A549 (cell line): Measurements from ENCODE around the gene BMP7. TPM values are rescaled to one million over a fixed set of nuclear protein-coding genes. Genes with fewer than 3 reads are reported as not detected.

Experiments
- ATAC-seq, 2 experiments: fragments of 200-7000 bp in 1 of 2; fragments of >200 bp in 1 of 2; cut with Nextera tagmentation in 1 of 2; cut with Tn5 transposase in 1 of 2; 3 replicates each; pipeline versions ENCODE4 v1.8.0 to v1.9.1; 2018 to 2020; ENCODE audit warnings: mild to moderate bottlenecking in 1 of 2, moderate library complexity in 1 of 2
- CTCF ChIA-PET: fragments of 300-600 bp; sonication (Branson Sonifier 250); formaldehyde crosslinking; extraction: SDS; loops from one replicate; lab custom pipeline; 2021; ENCODE audit warnings: antibody characterized with exemption, inconsistent platforms; lab: Yijun Ruan, JAX
- POLR2A ChIA-PET: fragments of 350-600 bp; formaldehyde crosslinking; extraction: SDS; loops from one replicate; lab custom pipeline; 2021; ENCODE audit warnings: antibody characterized with exemption, inconsistent platforms; lab: Yijun Ruan, JAX
- DNase-seq, 2 experiments: peaks; one replicate each; pipeline versions ENCODE4 v3.0.0 to v3.0.0-alpha.2; 2011 to 2016; ENCODE audit warnings: low read depth in 1 of 2, low spot score in 1 of 2
- FAIRE-seq: peaks from 2 replicates; lab custom pipeline; 2011; peaks lifted over from hg19 to GRCh38; lab: Jason Lieb, UNC
- H3K27ac ChIP-seq, 2 experiments: fragments of >200 bp; sonication (Bioruptor Twin); formaldehyde crosslinking; 3 replicates each; pipeline ENCODE4 v1.5.1; 2016 to 2017
- H3K4me1 ChIP-seq: fragments of >200 bp; sonication (Bioruptor Twin); formaldehyde crosslinking; 3 replicates; pipeline ENCODE4 v1.6.1; 2016
- H3K4me2 ChIP-seq: fragments of >200 bp; sonication (Bioruptor Twin); formaldehyde crosslinking; 3 replicates; pipeline ENCODE4 v1.6.1; 2016
- H3K4me3 ChIP-seq: fragments of >200 bp; sonication (Bioruptor Twin); formaldehyde crosslinking; 3 replicates; pipeline ENCODE4 v1.5.1; 2016
- H3K9me3 ChIP-seq: fragments of >200 bp; sonication (Bioruptor Twin); formaldehyde crosslinking; 3 replicates; pipeline ENCODE4 v1.6.1; 2016
- BHLHE40 ChIP-seq: IDR thresholded peaks from 2 replicates; pipeline ENCODE4 v1.6.1; 2012; ENCODE audit warnings: low read depth, low read length, inconsistent platforms
- CBX2 ChIP-seq: fragments of 200-600 bp; sonication (generic); IDR thresholded peaks from 2 replicates; pipeline ENCODE4 v1.6.1; 2016; ENCODE audit warnings: low read depth, mild to moderate bottlenecking, borderline replicate concordance
- CHD2 ChIP-seq: fragments of 150-350 bp; IDR thresholded peaks from 2 replicates; pipeline ENCODE4 v1.6.1; 2014; ENCODE audit warnings: low read length; ENCODE audit not compliant: partially characterized antibody
- EHF ChIP-seq: fragments of 250-450 bp; sonication (Bioruptor Pico); IDR thresholded peaks from 2 replicates; pipeline ENCODE4 v1.5.0; 2020; ENCODE audit warnings: mild to moderate bottlenecking
- EHMT2 ChIP-seq: fragments of 200-600 bp; sonication (generic); IDR thresholded peaks from 2 replicates; pipeline ENCODE4 v1.6.1; 2016; ENCODE audit warnings: antibody characterized with exemption, low read depth, mild to moderate bottlenecking, moderate library complexity
- ESRRA ChIP-seq: fragments of 150-350 bp; IDR thresholded peaks from 2 replicates; pipeline ENCODE4 v1.6.1; 2014; ENCODE audit warnings: mild to moderate bottlenecking, low read length, borderline replicate concordance
- HOXB13 ChIP-seq: fragments of 250-450 bp; sonication (Bioruptor Pico); IDR thresholded peaks from 2 replicates; pipeline ENCODE4 v1.5.0; 2020; ENCODE audit warnings: low read depth, mild to moderate bottlenecking, moderate library complexity
- HOXB5 ChIP-seq: fragments of 250-450 bp; sonication (Bioruptor Pico); IDR thresholded peaks from 2 replicates; pipeline ENCODE4 v1.5.0; 2020; ENCODE audit warnings: mild to moderate bottlenecking, moderate library complexity
- JUNB ChIP-seq: fragments of >200 bp; sonication (Bioruptor Twin); formaldehyde crosslinking; IDR thresholded peaks from 2 replicates; pipeline ENCODE4 v1.6.1; 2016
- KDM5A ChIP-seq: fragments of 200-600 bp; sonication (generic); IDR thresholded peaks from 2 replicates; pipeline ENCODE4 v1.6.1; 2016; ENCODE audit warnings: antibody characterized with exemption, mild to moderate bottlenecking
- MAFK ChIP-seq: fragments of 450-650 bp; IDR thresholded peaks from 2 replicates; pipeline ENCODE4 v1.6.1; 2014; ENCODE audit not compliant: partially characterized antibody
- NPAS2 ChIP-seq: fragments of 250-450 bp; sonication (Bioruptor Pico); IDR thresholded peaks from 2 replicates; pipeline ENCODE4 v1.8.0; 2022; ENCODE audit warnings: mild to moderate bottlenecking, moderate library complexity, borderline replicate concordance
- NR3C1 ChIP-seq: fragments of >200 bp; sonication (Bioruptor Twin); formaldehyde crosslinking; IDR thresholded peaks from 3 replicates; pipeline ENCODE4 v1.6.1; 2017
- PHF8 ChIP-seq: fragments of 200-600 bp; sonication (generic); IDR thresholded peaks from 2 replicates; pipeline ENCODE4 v1.6.1; 2016; ENCODE audit warnings: low read depth, mild to moderate bottlenecking, antibody characterized with exemption, moderate library complexity, borderline replicate concordance
- POLR2A ChIP-seq: IDR thresholded peaks from 2 replicates; pipeline ENCODE4 v1.6.1; 2012; ENCODE audit warnings: mild to moderate bottlenecking, low read length
- POLR2AphosphoS2 ChIP-seq: conservative IDR thresholded peaks from 2 replicates; pipeline ENCODE4 v1.6.1; 2012; ENCODE audit warnings: low read length, improper control_type of control experiment, inconsistent platforms
- RAD21 ChIP-seq, 2 experiments: fragments of >200 bp in 1 of 2; sonication (Bioruptor Twin) in 1 of 2; formaldehyde crosslinking in 1 of 2; IDR thresholded peaks in 1 of 2; conservative IDR thresholded peaks in 1 of 2; 2 replicates in 1 of 2; 3 replicates in 1 of 2; pipeline ENCODE4 v1.6.1; 2012 to 2018; ENCODE audit warnings: inconsistent platforms in 1 of 2
- RARB ChIP-seq: fragments of 250-450 bp; sonication (Bioruptor Pico); IDR thresholded peaks from 2 replicates; pipeline ENCODE4 v1.8.0; 2021; ENCODE audit warnings: mild to moderate bottlenecking, moderate library complexity
- RCOR1 ChIP-seq: fragments of 150-350 bp; IDR thresholded peaks from 2 replicates; pipeline ENCODE4 v1.6.1; 2014; ENCODE audit warnings: antibody characterized with exemption, low read length, low read depth
- RFX5 ChIP-seq: fragments of 450-650 bp; IDR thresholded peaks from 2 replicates; pipeline ENCODE4 v1.7.1; 2014; ENCODE audit warnings: antibody characterized with exemption, mild to moderate bottlenecking, moderate library complexity
- SMC3 ChIP-seq: fragments of >200 bp; sonication (Bioruptor Twin); formaldehyde crosslinking; IDR thresholded peaks from 3 replicates; pipeline ENCODE4 v1.6.1; 2018; ENCODE audit warnings: inconsistent platforms
- TP53 ChIP-seq: fragments of 250-450 bp; sonication (Bioruptor Pico); IDR thresholded peaks from 2 replicates; pipeline ENCODE4 v1.5.0; 2021; ENCODE audit warnings: mild to moderate bottlenecking, moderate library complexity
- ZNF302 ChIP-seq: fragments of 250-450 bp; sonication (Bioruptor Pico); IDR thresholded peaks from 2 replicates; pipeline ENCODE4 v1.9.0; 2021; ENCODE audit warnings: inconsistent platforms, mild to moderate bottlenecking, moderate library complexity
- ZSCAN20 ChIP-seq: fragments of 250-450 bp; sonication (Bioruptor Pico); IDR thresholded peaks from 2 replicates; pipeline ENCODE4 v1.8.0; 2022; ENCODE audit warnings: mild to moderate bottlenecking, moderate library complexity
- WGBS: methylation state at CpG from one replicate; pipeline ENCODE4 v1.1.6; 2017; ENCODE audit errors: missing lambda C conversion rate; 5-methylcytosine and 5-hydroxymethylcytosine counted together
- polyA plus RNA-seq, 4 experiments: library from polyadenylated mRNA; depleted of rRNA in 3 of 4; stranded (reverse); fragments of >200 nt; fragmentation: RNase III in 1 of 4; extraction: RNeasy Plus Mini Kit Qiagen cat#74134 plus additional on column Dnase treatment in 1 of 4; gene quantifications; 2 replicates in 3 of 4; 3 replicates in 1 of 4; pipeline ENCODE4 v1.2.3, GENCODE V29; 2011 to 2017
- TF ChIP-seq, protein P1 (sequence below): IDR thresholded peaks from 2 replicates; pipeline ENCODE4 v1.6.1; 2012
- TF ChIP-seq, protein P2 (sequence below): IDR thresholded peaks from 2 replicates; pipeline ENCODE4 v1.6.1; 2012; ENCODE audit warnings: low read depth, borderline replicate concordance
- TF ChIP-seq, protein P3 (sequence below): fragments of 450-650 bp; IDR thresholded peaks from 2 replicates; pipeline ENCODE4 v1.6.1; 2014; ENCODE audit warnings: antibody characterized with exemption
- TF ChIP-seq, protein P4 (sequence below): fragments of >200 bp; sonication (Bioruptor Twin); formaldehyde crosslinking; IDR thresholded peaks from 3 replicates; pipeline ENCODE4 v1.5.1; 2016

BMP7 gene
- polyA plus RNA-seq, 2 of the 4 experiments (the other 2 are of a cell fraction), result 0.08 to 0.22 TPM

DNA sequence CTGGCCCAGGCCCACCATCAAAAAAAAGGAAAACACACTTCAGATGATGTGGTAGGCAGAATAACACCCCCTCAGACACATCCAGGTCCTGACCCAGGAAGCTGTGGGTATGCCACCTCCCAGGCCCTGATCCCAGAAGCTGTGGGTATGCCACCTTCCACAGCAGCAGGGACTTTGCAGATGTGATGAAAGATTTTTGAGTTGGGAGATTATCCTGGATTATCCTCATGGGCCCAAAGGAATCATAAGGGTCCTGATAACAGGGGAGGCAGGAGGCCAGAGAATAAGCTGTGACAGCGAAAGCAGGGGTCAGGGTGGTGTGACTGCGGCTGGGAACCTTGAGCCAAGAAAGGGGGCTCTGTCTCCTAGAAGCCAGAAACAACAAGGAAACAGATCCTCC is 55.0 kb downstream of the BMP7 start:
- 95% methylated on average over 2 of the region's 2 CpGs for WGBS
- FAIRE-seq (no peak), ATAC-seq (no peak), DNase-seq (no peak)
- no peak for TF ChIP-seq POLR2AphosphoS2
- TF ChIP-seq MAFK, result no peak
- no peak for TF ChIP-seq ZSCAN20 (CRISPR knock-in tag)
- no peak for TF ChIP-seq BHLHE40
- no peak for TF ChIP-seq HOXB13 (CRISPR knock-in tag)
- no peak for TF ChIP-seq HOXB5 (CRISPR knock-in tag)
- H3K9me3 ChIP-seq, result peaks cover 9% of the 10 kb centered on the region
- 0 out of 6 replicates have a peak overlapping the region, but pooled peaks of 1 of the 2 experiments have one; percentile 5 for H3K27ac ChIP-seq
- ChIA-PET POLR2A (no interaction called here), CTCF (interaction anchor here (0.6 to 1.9 kb wide), 5 partner anchors 11 to 444 kb away, joined by 3 to 5 read pairs (median 4); no protein-coding TSS in a partner anchor)
- peaks cover 20% of the 10 kb centered on the region for H3K4me1 ChIP-seq
- H3K4me2 ChIP-seq, result no peak overlapping the region
- H3K4me3 ChIP-seq, result no peak overlapping the region

DNA sequence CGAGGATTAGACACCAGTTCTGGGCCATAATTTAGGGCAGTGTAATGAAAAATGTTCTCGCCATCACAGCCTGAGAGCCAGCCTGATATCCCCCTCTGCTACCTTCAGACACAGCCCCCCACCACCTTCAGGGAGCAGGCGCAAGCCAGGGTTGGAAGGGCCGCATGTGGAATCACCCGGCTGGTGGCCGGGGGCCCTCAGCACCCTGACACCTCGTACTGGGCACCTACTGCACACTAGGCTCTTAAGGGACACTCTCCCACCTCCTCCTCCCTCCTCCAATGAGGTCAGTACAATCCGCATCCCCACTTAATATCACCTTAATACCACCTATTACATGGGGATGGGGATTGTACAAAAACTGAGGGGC is 55.5 kb downstream of the BMP7 start:
- ATAC-seq, result no peak
- Histone ChIP-seq H3K9me3 (peaks cover 9% of the 10 kb centered on the region), H3K4me1 (peaks cover 22% of the 10 kb centered on the region), H3K4me3 (no peak overlapping the region), H3K27ac (0 out of 6 replicates have a peak overlapping the region, but pooled peaks of 1 of the 2 experiments have one; percentile 5), H3K4me2 (no peak overlapping the region)
- TF ChIP-seq, protein P1, sequence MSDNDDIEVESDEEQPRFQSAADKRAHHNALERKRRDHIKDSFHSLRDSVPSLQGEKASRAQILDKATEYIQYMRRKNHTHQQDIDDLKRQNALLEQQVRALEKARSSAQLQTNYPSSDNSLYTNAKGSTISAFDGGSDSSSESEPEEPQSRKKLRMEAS, result no peak
- TF ChIP-seq, protein P2, sequence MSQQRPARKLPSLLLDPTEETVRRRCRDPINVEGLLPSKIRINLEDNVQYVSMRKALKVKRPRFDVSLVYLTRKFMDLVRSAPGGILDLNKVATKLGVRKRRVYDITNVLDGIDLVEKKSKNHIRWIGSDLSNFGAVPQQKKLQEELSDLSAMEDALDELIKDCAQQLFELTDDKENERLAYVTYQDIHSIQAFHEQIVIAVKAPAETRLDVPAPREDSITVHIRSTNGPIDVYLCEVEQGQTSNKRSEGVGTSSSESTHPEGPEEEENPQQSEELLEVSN, result no peak
- TF ChIP-seq RCOR1 (no peak), RAD21 (conservative IDR thresholded peaks at IDR 0.05 in 1 of 2, IDR thresholded peaks at IDR 0.05 in 1 of 2) (no peak), CHD2 (no peak), ZNF302 (CRISPR knock-in tag) (no peak), ZSCAN20 (CRISPR knock-in tag) (no peak), EHMT2 (no peak), KDM5A (no peak), TP53 (no peak), ESRRA (no peak), MAFK (no peak), NPAS2 (CRISPR knock-in tag) (no peak), HOXB13 (CRISPR knock-in tag) (no peak), SMC3 (no peak), JUNB (no peak), CBX2 (no peak)
- TF ChIP-seq, protein P3, sequence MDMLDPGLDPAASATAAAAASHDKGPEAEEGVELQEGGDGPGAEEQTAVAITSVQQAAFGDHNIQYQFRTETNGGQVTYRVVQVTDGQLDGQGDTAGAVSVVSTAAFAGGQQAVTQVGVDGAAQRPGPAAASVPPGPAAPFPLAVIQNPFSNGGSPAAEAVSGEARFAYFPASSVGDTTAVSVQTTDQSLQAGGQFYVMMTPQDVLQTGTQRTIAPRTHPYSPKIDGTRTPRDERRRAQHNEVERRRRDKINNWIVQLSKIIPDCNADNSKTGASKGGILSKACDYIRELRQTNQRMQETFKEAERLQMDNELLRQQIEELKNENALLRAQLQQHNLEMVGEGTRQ, result no peak
- ChIA-PET CTCF (interaction anchor here (1.8 kb wide), 1 partner anchor 11 kb away, joined by 4 read pairs; no protein-coding TSS in a partner anchor), POLR2A (no interaction called here)
- whole genome bisulfite sequencing, result 85% methylated on average over 8 of the region's 8 CpGs
- no peak for FAIRE-seq
- DNase-seq, result no peak

DNA sequence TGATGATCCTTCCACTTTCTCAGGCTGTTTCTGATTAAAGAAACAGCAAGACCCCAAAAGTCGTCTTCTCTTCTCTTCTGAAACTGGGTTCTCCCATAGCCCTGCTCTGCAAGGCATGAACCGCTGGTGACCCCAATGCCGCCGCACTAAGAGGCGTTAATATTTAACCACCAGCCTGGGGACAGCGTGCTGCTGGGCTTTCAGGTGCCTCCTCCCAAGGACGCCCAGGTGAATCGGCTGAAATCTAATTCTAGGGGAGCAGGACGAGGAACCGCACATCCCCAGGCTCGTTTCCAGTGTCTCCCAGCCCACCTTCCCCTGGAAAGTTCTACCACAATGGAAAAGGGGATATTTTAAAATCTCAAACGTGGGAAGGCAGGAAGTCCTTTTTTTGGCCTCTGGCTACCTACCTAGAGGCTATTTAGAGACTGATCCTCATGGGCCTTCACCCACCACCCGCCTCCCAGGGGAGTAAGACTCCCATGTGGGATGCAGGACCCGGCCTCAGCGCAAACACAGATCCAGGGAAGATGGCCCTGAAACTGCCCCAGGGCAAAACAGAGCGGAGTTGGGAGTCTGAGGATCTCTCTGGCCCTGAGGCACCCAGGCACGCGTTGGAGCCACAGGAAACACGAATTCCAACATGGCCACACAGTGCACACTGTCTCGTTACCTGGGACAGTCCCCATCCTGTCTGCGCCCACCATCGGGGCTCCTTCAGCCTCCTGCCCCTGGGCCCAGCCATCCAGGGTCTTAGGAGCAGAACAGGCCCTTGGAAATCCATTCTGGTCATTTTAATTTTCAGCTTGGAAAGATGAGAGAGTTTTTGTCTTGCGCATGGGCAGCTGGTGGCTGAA is 56.2 kb downstream of the BMP7 start:
- no peak for FAIRE-seq
- TF ChIP-seq, protein P2, result no peak
- TF ChIP-seq KDM5A (no peak), PHF8 (no peak), MAFK (no peak), RARB (no peak), NR3C1 (no peak), EHF (CRISPR knock-in tag) (no peak), ESRRA (no peak), POLR2A (no peak), HOXB13 (CRISPR knock-in tag) (no peak), RFX5 (no peak)
- TF ChIP-seq, protein P4, sequence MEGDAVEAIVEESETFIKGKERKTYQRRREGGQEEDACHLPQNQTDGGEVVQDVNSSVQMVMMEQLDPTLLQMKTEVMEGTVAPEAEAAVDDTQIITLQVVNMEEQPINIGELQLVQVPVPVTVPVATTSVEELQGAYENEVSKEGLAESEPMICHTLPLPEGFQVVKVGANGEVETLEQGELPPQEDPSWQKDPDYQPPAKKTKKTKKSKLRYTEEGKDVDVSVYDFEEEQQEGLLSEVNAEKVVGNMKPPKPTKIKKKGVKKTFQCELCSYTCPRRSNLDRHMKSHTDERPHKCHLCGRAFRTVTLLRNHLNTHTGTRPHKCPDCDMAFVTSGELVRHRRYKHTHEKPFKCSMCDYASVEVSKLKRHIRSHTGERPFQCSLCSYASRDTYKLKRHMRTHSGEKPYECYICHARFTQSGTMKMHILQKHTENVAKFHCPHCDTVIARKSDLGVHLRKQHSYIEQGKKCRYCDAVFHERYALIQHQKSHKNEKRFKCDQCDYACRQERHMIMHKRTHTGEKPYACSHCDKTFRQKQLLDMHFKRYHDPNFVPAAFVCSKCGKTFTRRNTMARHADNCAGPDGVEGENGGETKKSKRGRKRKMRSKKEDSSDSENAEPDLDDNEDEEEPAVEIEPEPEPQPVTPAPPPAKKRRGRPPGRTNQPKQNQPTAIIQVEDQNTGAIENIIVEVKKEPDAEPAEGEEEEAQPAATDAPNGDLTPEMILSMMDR, result no peak
- TF ChIP-seq, all 56 proteins: peak for 0
- Histone ChIP-seq H3K4me1 (peaks cover 28% of the 10 kb centered on the region), H3K4me2 (no peak overlapping the region), H3K27ac (0 out of 6 replicates have a peak overlapping the region, but pooled peaks of 1 of the 2 experiments have one; percentile 10), H3K4me3 (no peak overlapping the region), H3K9me3 (peaks cover 9% of the 10 kb centered on the region)
- POLR2A ChIA-PET, result no interaction called here
- 71% methylated on average over 22 of the region's 23 CpGs for WGBS
- CTCF ChIA-PET, result interaction anchor here (1.0 kb wide), 1 partner anchor 118 kb away, joined by 3 read pairs; no protein-coding TSS in a partner anchor
- ATAC-seq, result no peak
- no peak for DNase-seq
